PC-3 (cell line): ENCODE data around the gene COL6A2.

Source experiments
- CTCF ChIP-seq: fragments of 300-600 bp; sonication (generic); conservative IDR thresholded peaks from 2 replicates; pipeline ENCODE4 v1.5.1; 2017; ENCODE audit warnings: antibody characterized with exemption, low read depth, mild to moderate bottlenecking, low read length
- EZH2 ChIP-seq: fragments of 300-600 bp; sonication (generic); IDR thresholded peaks from one replicate; pipeline ENCODE4 v1.6.1; 2017; ENCODE audit warnings: antibody characterized with exemption, mild to moderate bottlenecking, low read length; ENCODE audit not compliant: unreplicated experiment

DNA sequence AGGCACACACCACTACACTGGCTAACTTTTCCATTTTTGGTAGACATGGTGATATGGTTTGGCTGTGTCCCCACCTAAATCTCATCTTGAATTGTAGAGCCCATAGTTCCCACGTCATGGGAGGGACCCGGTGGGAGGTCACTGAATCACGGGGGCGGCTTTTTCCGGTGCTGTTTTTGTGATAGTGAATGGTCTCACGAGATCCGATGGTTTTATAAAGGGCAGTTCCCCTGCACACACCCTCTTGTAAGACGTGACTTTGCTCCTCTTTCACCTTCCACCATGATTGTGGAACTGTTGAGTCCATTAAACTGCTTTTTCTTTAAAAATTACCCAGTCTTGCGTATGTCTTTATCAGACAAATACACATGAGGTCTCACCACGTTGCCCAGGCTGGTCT is 58.8 kb downstream of the COL6A2 start:
- TF ChIP-seq EZH2: no peak
- TF ChIP-seq CTCF: no peak
